Esophagus muscularis mucosa (tissue), 4 donors: Measurements from ENCODE around the gene FSHR. TPM values are rescaled to one million over a fixed set of nuclear protein-coding genes. Genes with fewer than 3 reads are reported as not detected.

Source experiments
- DNase-seq: peaks from one replicate; pipeline ENCODE4 v3.0.0-alpha.2; 2017; ENCODE audit errors: extremely low spot score
- H3K27ac ChIP-seq, 4 donors: fragments of 200-600 bp; sonication (generic); replicated peaks in 1 of 4; 1 replicate in 3 of 4; 2 replicates in 1 of 4; pipeline ENCODE4 v1.5.1; 2016 to 2019; ENCODE audit warnings: mild to moderate bottlenecking in 1 of 4
- H3K27me3 ChIP-seq, 4 donors: fragments of 200-600 bp; sonication (generic); one replicate each; pipeline versions ENCODE4 v1.5.1 to v1.6.0; 2016 to 2019
- H3K36me3 ChIP-seq, 4 donors: fragments of 200-600 bp; sonication (generic); one replicate each; pipeline ENCODE4 v1.5.1; 2016 to 2019
- H3K4me1 ChIP-seq, 4 donors: fragments of 200-600 bp; sonication (generic); one replicate each; pipeline ENCODE4 v1.5.1; 2016 to 2019
- H3K4me3 ChIP-seq, 4 donors: fragments of 200-600 bp; sonication (generic); 1 replicate in 2 of 4; 2 replicates in 2 of 4; pipeline ENCODE4 v1.5.1; 2016 to 2019; ENCODE audit warnings: mild to moderate bottlenecking in 4 of 4, moderate library complexity in 1 of 4
- H3K9me3 ChIP-seq, 4 donors: fragments of 200-600 bp; sonication (generic); 1 replicate in 3 of 4; 2 replicates in 1 of 4; pipeline ENCODE4 v1.5.1; 2016 to 2019
- EP300 ChIP-seq: sonication (generic); formaldehyde crosslinking; IDR thresholded peaks from one replicate; pipeline ENCODE4 v1.6.1; 2017; ENCODE audit warnings: antibody characterized with exemption
- POLR2A ChIP-seq: fragments of 450-650 bp; IDR thresholded peaks from one replicate; pipeline ENCODE4 v1.6.1; 2017; ENCODE audit warnings: antibody characterized with exemption, moderate library complexity, mild to moderate bottlenecking, low read depth
- POLR2AphosphoS5 ChIP-seq, 2 donors: sonication (generic); formaldehyde crosslinking; IDR thresholded peaks; one replicate each; pipeline ENCODE4 v1.6.1; 2017; ENCODE audit warnings: antibody characterized with exemption in 2 of 2
- WGBS: methylation state at CpG from one replicate; pipeline ENCODE4 v1.1.5; 2018; 5-methylcytosine and 5-hydroxymethylcytosine counted together
- intact Hi-C: fragments of 100-400 bp; cut with DNase I; formaldehyde crosslinking; loops from one replicate; pipeline ENCODE4 v1.15.1; 2023
- small RNA-seq, 3 donors: library from RNA; depleted of rRNA; stranded (forward); fragments of <200 nt; gene quantifications; one replicate each; pipeline ENCODE3, GENCODE V24; 2016
- total RNA-seq, 4 donors: library from RNA; depleted of rRNA; stranded (reverse); fragments of >200 nt; gene quantifications; one replicate each; pipeline versions ENCODE4 v1.1.0 to v1.2.1, GENCODE V29; 2016
- TF ChIP-seq, protein P1 (sequence below), 3 experiments: fragments of 200-600 bp in 2 of 3; fragments of 450-650 bp in 1 of 3; sonication (generic) in 2 of 3; IDR thresholded peaks; one replicate each; pipeline ENCODE4 v1.5.1; 2017 to 2019; ENCODE audit warnings: antibody characterized with exemption in 3 of 3, mild to moderate bottlenecking in 2 of 3, moderate library complexity in 1 of 3

Gene FSHR
- total RNA-seq, 4 donors from 2014 or later, result not detected

DNA sequence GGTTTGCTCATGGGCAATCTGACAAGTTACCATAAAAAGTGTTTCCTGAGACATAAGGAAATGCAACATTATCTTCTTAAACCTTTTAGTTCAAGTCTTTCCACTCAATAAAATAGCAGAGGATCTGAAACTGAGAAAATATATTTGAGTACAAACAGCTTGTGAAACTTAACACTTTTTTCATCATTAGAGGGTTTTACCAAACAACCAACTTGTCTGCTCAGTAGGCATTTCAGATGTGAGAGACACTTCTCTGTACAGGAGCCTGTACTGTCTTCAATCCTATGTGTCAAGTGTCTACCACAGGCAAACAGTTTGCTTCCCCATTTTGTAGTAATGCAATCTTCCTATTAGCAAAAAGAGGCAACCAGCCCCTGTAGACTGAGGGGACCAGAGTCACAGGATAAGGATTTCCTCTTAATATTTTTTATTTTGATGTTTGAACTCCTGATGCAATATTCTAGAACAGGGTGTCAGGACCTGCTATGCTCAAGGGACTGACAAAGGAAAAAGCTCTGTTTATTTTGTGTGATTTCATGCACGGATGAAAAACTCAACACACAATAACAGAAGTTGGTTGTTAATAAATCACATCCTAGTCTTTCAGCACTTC is 239.7 kb downstream of the FSHR start:
- intact Hi-C loops, result no loop called here
- 0% methylated on average over 1 of the region's 1 CpG for WGBS
- peak; percentile 14 for DNase-seq
- Histone ChIP-seq H3K9me3 (no peaks in the 10 kb centered on the region), H3K27ac (no peak overlapping the region), H3K27me3 (no peaks in the 10 kb centered on the region), H3K4me3 (no peak overlapping the region), H3K36me3 (no peaks in the 10 kb centered on the region), H3K4me1 (no peaks in the 10 kb centered on the region)
- TF ChIP-seq POLR2A, result no peak
- TF ChIP-seq EP300, result no peak
- TF ChIP-seq, protein P1, sequence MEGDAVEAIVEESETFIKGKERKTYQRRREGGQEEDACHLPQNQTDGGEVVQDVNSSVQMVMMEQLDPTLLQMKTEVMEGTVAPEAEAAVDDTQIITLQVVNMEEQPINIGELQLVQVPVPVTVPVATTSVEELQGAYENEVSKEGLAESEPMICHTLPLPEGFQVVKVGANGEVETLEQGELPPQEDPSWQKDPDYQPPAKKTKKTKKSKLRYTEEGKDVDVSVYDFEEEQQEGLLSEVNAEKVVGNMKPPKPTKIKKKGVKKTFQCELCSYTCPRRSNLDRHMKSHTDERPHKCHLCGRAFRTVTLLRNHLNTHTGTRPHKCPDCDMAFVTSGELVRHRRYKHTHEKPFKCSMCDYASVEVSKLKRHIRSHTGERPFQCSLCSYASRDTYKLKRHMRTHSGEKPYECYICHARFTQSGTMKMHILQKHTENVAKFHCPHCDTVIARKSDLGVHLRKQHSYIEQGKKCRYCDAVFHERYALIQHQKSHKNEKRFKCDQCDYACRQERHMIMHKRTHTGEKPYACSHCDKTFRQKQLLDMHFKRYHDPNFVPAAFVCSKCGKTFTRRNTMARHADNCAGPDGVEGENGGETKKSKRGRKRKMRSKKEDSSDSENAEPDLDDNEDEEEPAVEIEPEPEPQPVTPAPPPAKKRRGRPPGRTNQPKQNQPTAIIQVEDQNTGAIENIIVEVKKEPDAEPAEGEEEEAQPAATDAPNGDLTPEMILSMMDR (IDR thresholded peaks at IDR 0.05), result no peak
- no peak for TF ChIP-seq POLR2AphosphoS5 (IDR thresholded peaks at IDR 0.05)

Small RNAs within 50 kb of the gene (small RNA-seq; reads per million reads assigned to genes)
- 0 reads per million in 3 donors for gene MIR548BA
